HCT116 (cell line): ENCODE measurements around the gene MARCHF3. TPM values are rescaled to one million over a fixed set of nuclear protein-coding genes. Genes with fewer than 3 reads are reported as not detected.

ENCODE experiments used
- ATAC-seq: fragments of 200-7000 bp; cut with Tn5 transposase; 2 replicates; pipeline ENCODE4 v1.9.1; 2020; ENCODE audit warnings: mild to moderate bottlenecking, moderate library complexity
- BruUV-seq: library from RNA; stranded (reverse); fragments of 400-500 nt; replicated peaks from 2 replicates; lab custom pipeline; 2021; lab: Mats Ljungman, UMichigan
- CTCF ChIA-PET: fragments of 300-600 bp; sonication (Branson Sonifier 250); formaldehyde crosslinking; loops from one replicate; lab custom pipeline; 2021; ENCODE audit warnings: antibody characterized with exemption; lab: Charles Lee
- POLR2A ChIA-PET: fragments of 300-600, 350-600 bp; sonication (Branson Sonifier 250); formaldehyde crosslinking; loops from one replicate; lab custom pipeline; 2021; ENCODE audit warnings: antibody characterized with exemption; lab: Charles Lee
- RAD21 ChIA-PET, 2 experiments: fragments of 300-600 bp; sonication (Branson Sonifier 250); formaldehyde crosslinking; loops; one replicate each; lab custom pipeline; 2023; ENCODE audit warnings: low total read pairs in 2 of 2; ENCODE audit not compliant: uncharacterized antibody in 2 of 2, unreplicated experiment in 2 of 2, low non-redundant PET in 1 of 2; lab: Charles Lee
- DNase-seq: peaks from one replicate; pipeline ENCODE4 v3.0.0-alpha.2; 2010; ENCODE audit warnings: low read depth, low spot score
- H2AFZ ChIP-seq: fragments of 200-600 bp; shearing (Covaris generic), sonication (generic); 2 replicates; pipeline ENCODE4 v1.6.1; 2017; ENCODE audit warnings: low read depth, mixed run types, mixed read lengths, antibody characterized with exemption, low read length; ENCODE audit not compliant: poor library complexity, severe bottlenecking
- H3K27ac ChIP-seq: 2 replicates; pipeline ENCODE4 v1.5.1; 2012; ENCODE audit warnings: low read depth, low read length
- H3K27me3 ChIP-seq: fragments of 200-600 bp; sonication (generic); 2 replicates; pipeline ENCODE4 v1.6.1; 2016; ENCODE audit warnings: mixed run types, low read length, mixed read lengths; ENCODE audit not compliant: insufficient read depth
- H3K36me3 ChIP-seq, 2 experiments: fragments of 200-500 bp in 1 of 2; fragments of 200-600 bp in 1 of 2; sonication (Bioruptor generic) in 1 of 2; sonication (generic) in 1 of 2; 2 replicates each; pipeline versions ENCODE4 v1.5.1 to v1.6.1; 2014 to 2016; ENCODE audit warnings: low read length in 2 of 2, inconsistent platforms in 1 of 2, mixed read lengths in 1 of 2, mixed run types in 1 of 2; ENCODE audit not compliant: insufficient read depth in 2 of 2, control insufficient read depth in 1 of 2
- H3K4me1 ChIP-seq, 2 experiments: fragments of 200-600 bp in 1 of 2; sonication (generic) in 1 of 2; 2 replicates each; pipeline versions ENCODE4 v1.5.1 to v1.6.1; 2012 to 2017; ENCODE audit warnings: low read length in 2 of 2, inconsistent platforms in 1 of 2, mild to moderate bottlenecking in 1 of 2, mixed read lengths in 1 of 2, mixed run types in 1 of 2, moderate library complexity in 1 of 2; ENCODE audit not compliant: insufficient read depth in 2 of 2, control insufficient read depth in 1 of 2
- H3K4me2 ChIP-seq: fragments of 200-600 bp; sonication (generic); 2 replicates; pipeline ENCODE4 v1.6.1; 2017; ENCODE audit warnings: mixed run types, low read length, mixed read lengths
- H3K4me3 ChIP-seq, 2 experiments: fragments of 200-600 bp in 1 of 2; sonication (generic) in 1 of 2; replicated peaks in 1 of 2; 2 replicates each; pipeline ENCODE4 v1.5.1; 2011 to 2016; ENCODE audit warnings: low read length in 2 of 2, control low read depth in 1 of 2, low read depth in 1 of 2, mild to moderate bottlenecking in 1 of 2, mixed read lengths in 1 of 2, mixed run types in 1 of 2
- H3K79me2 ChIP-seq: fragments of 200-600 bp; sonication (generic); 2 replicates; pipeline ENCODE4 v1.6.1; 2017; ENCODE audit warnings: mild to moderate bottlenecking, mixed run types, low read length, moderate library complexity, mixed read lengths; ENCODE audit not compliant: insufficient read depth
- H3K9ac ChIP-seq: fragments of 200-600 bp; sonication (generic); 2 replicates; pipeline ENCODE4 v1.6.1; 2016; ENCODE audit warnings: low read length, mixed read lengths
- H3K9me2 ChIP-seq: fragments of 200-600 bp; sonication (generic), shearing (Covaris generic); 2 replicates; pipeline ENCODE4 v1.6.1; 2017; ENCODE audit warnings: mixed run types, mild to moderate bottlenecking, moderate library complexity; ENCODE audit not compliant: insufficient read depth
- H3K9me3 ChIP-seq, 2 experiments: fragments of 200-500 bp in 1 of 2; fragments of 200-600 bp in 1 of 2; sonication (Bioruptor generic) in 1 of 2; sonication (generic) in 1 of 2; 2 replicates each; pipeline ENCODE4 v1.6.1; 2014 to 2017; ENCODE audit warnings: low read length in 2 of 2, mixed read lengths in 2 of 2, inconsistent platforms in 1 of 2, low read depth in 1 of 2, mild to moderate bottlenecking in 1 of 2, mixed run types in 1 of 2, moderate library complexity in 1 of 2; ENCODE audit not compliant: control insufficient read depth in 1 of 2, insufficient read depth in 1 of 2
- H4K20me1 ChIP-seq: fragments of 200-600 bp; sonication (generic), shearing (Covaris generic); 2 replicates; pipeline ENCODE4 v1.6.1; 2017; ENCODE audit warnings: mixed run types, mild to moderate bottlenecking, moderate library complexity; ENCODE audit not compliant: insufficient read depth
- ATF3 ChIP-seq: IDR thresholded peaks from 2 replicates; pipeline ENCODE4 v1.6.1; 2012
- CBX3 ChIP-seq: IDR thresholded peaks from 2 replicates; pipeline ENCODE4 v1.6.1; 2012; ENCODE audit warnings: low read depth
- CEBPB ChIP-seq: IDR thresholded peaks from 2 replicates; pipeline ENCODE4 v1.6.1; 2012; ENCODE audit warnings: low read depth
- CTCF ChIP-seq, 3 experiments: fragments of 200-600 bp in 1 of 3; sonication (generic) in 1 of 3; IDR thresholded peaks in 2 of 3; conservative IDR thresholded peaks in 1 of 3; 2 replicates each; pipeline ENCODE4 v1.5.1; 2012 to 2017; ENCODE audit warnings: low read depth in 2 of 3, low read length in 2 of 3, antibody characterized with exemption in 1 of 3, borderline replicate concordance in 1 of 3, control low read depth in 1 of 3, mild to moderate bottlenecking in 1 of 3, mixed read lengths in 1 of 3, mixed run types in 1 of 3, moderate library complexity in 1 of 3; ENCODE audit not compliant: insufficient read depth in 1 of 3
- EGR1 ChIP-seq: IDR thresholded peaks from 2 replicates; pipeline ENCODE4 v1.6.1; 2012; ENCODE audit warnings: low read depth
- EZH2phosphoT487 ChIP-seq: fragments of 200-600 bp; IDR thresholded peaks from 2 replicates; pipeline ENCODE4 v1.6.1; 2018; ENCODE audit warnings: antibody characterized with exemption, borderline replicate concordance
- FOSL1 ChIP-seq: IDR thresholded peaks from 2 replicates; pipeline ENCODE4 v1.6.1; 2012; ENCODE audit warnings: low read depth
- JUND ChIP-seq: IDR thresholded peaks from 2 replicates; pipeline ENCODE4 v1.6.1; 2012
- POLR2A ChIP-seq: IDR thresholded peaks from 2 replicates; pipeline ENCODE4 v1.7.0; 2011; ENCODE audit warnings: borderline replicate concordance; ENCODE audit not compliant: insufficient read depth, insufficient read length; ENCODE audit errors: extremely low read depth
- POLR2AphosphoS5 ChIP-seq: IDR thresholded peaks from 2 replicates; pipeline ENCODE4 v1.6.1; 2011; ENCODE audit warnings: mild to moderate bottlenecking, low read depth, low read length, moderate library complexity
- RAD21 ChIP-seq: IDR thresholded peaks from 2 replicates; pipeline ENCODE4 v1.6.1; 2012; ENCODE audit warnings: low read depth, mild to moderate bottlenecking
- REST ChIP-seq: IDR thresholded peaks from 2 replicates; pipeline ENCODE4 v1.6.1; 2012; ENCODE audit warnings: low read depth
- SRF ChIP-seq: IDR thresholded peaks from 2 replicates; pipeline ENCODE4 v1.6.1; 2012; ENCODE audit warnings: low read depth
- TCF7L2 ChIP-seq: IDR thresholded peaks from 2 replicates; pipeline ENCODE4 v1.7.0; 2011; ENCODE audit warnings: borderline replicate concordance, inconsistent platforms; ENCODE audit not compliant: insufficient read depth, insufficient read length; ENCODE audit errors: extremely low read depth
- YY1 ChIP-seq: IDR thresholded peaks from 2 replicates; pipeline ENCODE4 v1.6.1; 2011; ENCODE audit warnings: low read length, low read depth, moderate library complexity, mild to moderate bottlenecking; ENCODE audit not compliant: insufficient replicate concordance; ENCODE audit errors: extremely low read depth
- ZFX ChIP-seq: fragments of 450-650 bp; IDR thresholded peaks from 2 replicates; pipeline ENCODE4 v1.6.1; 2017
- intact Hi-C: fragments of 100-400 bp; cut with micrococcal nuclease; formaldehyde crosslinking; loops from 2 replicates; pipeline ENCODE4 v1.10.0; 2022
- total RNA-seq: library from RNA; stranded (reverse); gene quantifications from one replicate; pipeline ENCODE4 v1.2.1, GENCODE V29; 2021; ENCODE audit not compliant: unreplicated experiment

Gene MARCHF3
- total RNA-seq, 1 experiment from 2014 or later, result 2.3 TPM

GRCh38 chr5:127063257-127063913 lies 33.0 kb upstream of the MARCHF3 start:
- H3K9me3 ChIP-seq, result no peaks in the 10 kb centered on the region
- TF ChIP-seq CEBPB, result no peak
- H4K20me1 ChIP-seq, result 0 out of 2 replicates have a peak, but pooled peaks cover 2% of the 10 kb centered on the region
- intact Hi-C loops, result no loop called here
- ATAC-seq (no peak), DNase-seq (no peak)
- no peaks in the 10 kb centered on the region for H3K79me2 ChIP-seq
- H3K27ac ChIP-seq, result no peak overlapping the region
- H2AFZ ChIP-seq, result no peak overlapping the region
- H3K4me1 ChIP-seq, result no peaks in the 10 kb centered on the region
- CTCF ChIA-PET, result no interaction called here
- no peak overlapping the region for H3K4me3 ChIP-seq
- RAD21 ChIA-PET, result no interaction called here
- H3K27me3 ChIP-seq, result no peaks in the 10 kb centered on the region
- 0 out of 2 replicates have a peak, but pooled peaks cover 2% of the 10 kb centered on the region for H3K9me2 ChIP-seq
- no TSS peak for BruUV-seq
- POLR2A ChIA-PET, result no interaction called here
- no peak overlapping the region for H3K4me2 ChIP-seq
- H3K36me3 ChIP-seq, result no peaks in the 10 kb centered on the region
- H3K9ac ChIP-seq, result no peak overlapping the region

- H3K79me2 ChIP-seq, result no peaks in the 10 kb centered on the region
- no TSS peak for BruUV-seq
- ChIA-PET RAD21 (no interaction called here), POLR2A (no interaction called here), CTCF (no interaction called here)
- H3K9me3 ChIP-seq, result no peaks in the 10 kb centered on the region
- H3K4me2 ChIP-seq, result no peak overlapping the region
- no peaks in the 10 kb centered on the region for H3K4me1 ChIP-seq
- DNase-seq (no peak), ATAC-seq (no peak)
- no peak overlapping the region for H3K27ac ChIP-seq
- intact Hi-C loops, result no loop called here
- 0 out of 2 replicates have a peak, but pooled peaks cover 2% of the 10 kb centered on the region for H4K20me1 ChIP-seq
- no peak overlapping the region for H2AFZ ChIP-seq
- H3K36me3 ChIP-seq, result no peaks in the 10 kb centered on the region
- no peak overlapping the region for H3K4me3 ChIP-seq
- no peak overlapping the region for H3K9ac ChIP-seq
- H3K27me3 ChIP-seq, result no peaks in the 10 kb centered on the region
- H3K9me2 ChIP-seq, result 0 out of 2 replicates have a peak, but pooled peaks cover 2% of the 10 kb centered on the region
- TF ChIP-seq ZFX (no peak), CTCF (IDR thresholded peaks at IDR 0.05 in 2 of 3, conservative IDR thresholded peaks at IDR 0.05 in 1 of 3; ENCODE audit: borderline replicate concordance in 1 of 3, insufficient read depth in 1 of 3, low read depth in 2 of 3, low read length in 2 of 3) (no peak), ATF3 (no peak), FOSL1 (no peak), REST (no peak), TCF7L2 (no peak), POLR2AphosphoS5 (no peak), RAD21 (no peak), YY1 (no peak), CBX3 (no peak), EGR1 (no peak), CEBPB (no peak), POLR2A (no peak), SRF (no peak), EZH2phosphoT487 (no peak), JUND (no peak)
Measured at GRCh38 chr5:127061956-127062355, 31.6 kb upstream of the MARCHF3 start.
